ENCODE data around the gene SC5D.
A peak's percentile ranks its signal among the peaks of the same experiment; 100 is the strongest.

Gene SC5D

DNA sequence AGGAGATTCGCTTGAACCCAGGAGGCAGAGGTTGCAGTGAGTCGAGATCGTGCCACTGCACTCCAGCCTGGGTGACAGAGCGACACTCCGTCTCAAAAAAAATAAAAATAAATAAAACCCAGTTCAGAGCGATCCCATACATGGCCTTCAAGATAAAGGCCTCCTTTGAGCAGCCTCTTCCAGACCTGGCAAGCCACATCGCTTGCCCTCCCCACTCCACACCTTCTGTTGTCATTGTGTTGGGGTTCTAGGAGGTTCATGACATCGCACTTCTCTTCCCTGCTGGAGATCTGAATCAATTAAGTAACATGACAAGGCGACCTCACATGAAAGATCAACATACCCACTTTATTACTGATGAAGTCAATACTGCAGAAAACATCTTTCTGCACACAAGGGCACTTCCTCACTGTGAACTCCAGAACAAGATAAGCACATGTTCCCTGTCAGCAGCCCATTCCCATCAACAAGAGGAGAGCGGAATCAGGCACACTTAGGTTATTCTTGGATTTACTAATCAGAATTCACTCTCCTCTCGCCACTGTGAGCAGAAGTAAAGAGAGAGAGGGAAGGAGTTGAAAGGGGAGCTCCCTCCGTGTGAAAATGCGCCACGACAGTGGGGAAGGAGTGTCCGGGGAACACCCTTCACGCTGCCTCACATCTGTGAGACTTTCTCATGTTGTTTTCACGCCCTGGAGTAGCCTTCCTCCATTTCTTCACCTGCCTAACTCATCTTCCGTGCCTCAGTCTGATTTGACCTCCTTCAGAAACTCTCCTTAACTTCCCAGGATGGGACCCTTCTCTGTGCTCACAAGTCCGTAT, 38.3 kb downstream of the SC5D start:
- TF ChIP-seq, protein P1, sequence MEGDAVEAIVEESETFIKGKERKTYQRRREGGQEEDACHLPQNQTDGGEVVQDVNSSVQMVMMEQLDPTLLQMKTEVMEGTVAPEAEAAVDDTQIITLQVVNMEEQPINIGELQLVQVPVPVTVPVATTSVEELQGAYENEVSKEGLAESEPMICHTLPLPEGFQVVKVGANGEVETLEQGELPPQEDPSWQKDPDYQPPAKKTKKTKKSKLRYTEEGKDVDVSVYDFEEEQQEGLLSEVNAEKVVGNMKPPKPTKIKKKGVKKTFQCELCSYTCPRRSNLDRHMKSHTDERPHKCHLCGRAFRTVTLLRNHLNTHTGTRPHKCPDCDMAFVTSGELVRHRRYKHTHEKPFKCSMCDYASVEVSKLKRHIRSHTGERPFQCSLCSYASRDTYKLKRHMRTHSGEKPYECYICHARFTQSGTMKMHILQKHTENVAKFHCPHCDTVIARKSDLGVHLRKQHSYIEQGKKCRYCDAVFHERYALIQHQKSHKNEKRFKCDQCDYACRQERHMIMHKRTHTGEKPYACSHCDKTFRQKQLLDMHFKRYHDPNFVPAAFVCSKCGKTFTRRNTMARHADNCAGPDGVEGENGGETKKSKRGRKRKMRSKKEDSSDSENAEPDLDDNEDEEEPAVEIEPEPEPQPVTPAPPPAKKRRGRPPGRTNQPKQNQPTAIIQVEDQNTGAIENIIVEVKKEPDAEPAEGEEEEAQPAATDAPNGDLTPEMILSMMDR (IDR thresholded peaks at IDR 0.05; ENCODE audit: control insufficient read depth, extremely low read depth, insufficient read depth), result no peak
- no peak for DNase-seq (ENCODE audit: low read depth)
- no peak overlapping the region for H3K4me3 ChIP-seq (ENCODE audit: low read depth, low read length)

DNA sequence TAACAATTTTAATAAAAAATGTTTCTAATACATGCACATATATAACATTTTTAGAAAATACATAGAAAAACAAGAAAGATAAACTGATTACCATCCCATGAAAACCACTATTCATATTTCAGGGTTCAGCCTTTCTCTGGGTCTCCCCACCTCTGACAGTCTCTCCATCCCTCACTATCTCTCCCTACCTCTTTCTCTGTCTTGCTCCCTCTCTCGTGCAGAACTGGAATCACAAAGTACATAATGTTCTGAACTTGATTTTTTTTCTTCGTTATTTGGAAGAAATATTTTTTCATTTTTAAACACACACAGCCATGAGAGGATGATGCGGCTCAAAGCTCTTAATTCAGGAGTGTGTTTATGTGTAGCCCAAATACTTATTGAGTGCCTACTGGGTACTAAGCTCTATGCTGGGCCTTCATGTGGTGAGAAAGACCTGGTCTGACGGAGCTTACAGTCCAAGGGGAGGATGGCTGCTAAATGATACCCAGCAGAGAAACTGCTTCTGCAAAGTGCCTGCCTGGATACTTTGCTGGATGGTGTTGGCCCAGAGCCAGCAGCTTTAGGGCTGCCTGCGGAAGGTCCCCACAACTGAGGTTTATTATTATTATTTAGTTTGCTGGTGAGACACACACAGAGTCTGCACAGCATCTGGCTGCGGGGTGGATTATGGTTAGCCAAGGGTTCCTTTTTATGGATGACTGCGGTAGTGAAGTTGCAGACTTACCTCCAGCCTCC, 42.6 kb downstream of the SC5D start:
- TF ChIP-seq, protein P1 (IDR thresholded peaks at IDR 0.05; ENCODE audit: control insufficient read depth, extremely low read depth, insufficient read depth), result peak; percentile 44
- no peak overlapping the region for H3K4me3 ChIP-seq (ENCODE audit: low read depth, low read length)
- DNase-seq (ENCODE audit: low read depth), result no peak

DNA sequence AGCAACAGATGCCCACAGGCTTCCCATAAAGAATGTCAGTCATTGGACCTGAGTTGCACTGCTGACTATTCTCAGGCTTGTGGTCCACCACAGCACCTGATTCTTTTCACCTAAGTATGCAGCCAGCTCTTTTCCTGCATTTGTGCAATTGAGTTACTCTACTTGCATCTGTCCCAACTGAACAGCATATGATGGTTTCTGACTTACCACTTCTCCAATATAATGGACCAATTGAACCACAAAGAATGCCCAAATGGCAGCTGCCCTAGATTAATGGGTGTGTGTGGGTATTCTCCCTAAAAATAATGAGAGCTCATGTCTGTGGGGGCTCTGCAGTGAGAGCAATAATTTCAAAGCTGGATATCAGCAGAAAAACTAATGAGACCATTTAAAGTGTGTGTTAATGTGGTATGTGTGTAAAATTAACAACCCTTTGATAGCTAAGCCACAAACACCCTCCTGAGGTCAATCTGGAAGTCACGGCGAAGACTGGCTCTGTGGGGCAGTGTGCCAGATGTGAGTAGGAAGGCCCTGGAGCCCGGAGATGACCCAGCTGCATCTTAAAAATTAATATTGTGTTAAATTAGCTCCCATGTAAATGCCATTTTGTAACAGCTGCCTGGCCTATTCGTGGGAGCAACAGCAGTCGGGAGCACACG, 43.8 kb downstream of the SC5D start:
- TF ChIP-seq, protein P1 (IDR thresholded peaks at IDR 0.05; ENCODE audit: control insufficient read depth, extremely low read depth, insufficient read depth), result no peak
- DNase-seq (ENCODE audit: low read depth), result no peak
- no peak overlapping the region for H3K4me3 ChIP-seq (ENCODE audit: low read depth, low read length)

DNA sequence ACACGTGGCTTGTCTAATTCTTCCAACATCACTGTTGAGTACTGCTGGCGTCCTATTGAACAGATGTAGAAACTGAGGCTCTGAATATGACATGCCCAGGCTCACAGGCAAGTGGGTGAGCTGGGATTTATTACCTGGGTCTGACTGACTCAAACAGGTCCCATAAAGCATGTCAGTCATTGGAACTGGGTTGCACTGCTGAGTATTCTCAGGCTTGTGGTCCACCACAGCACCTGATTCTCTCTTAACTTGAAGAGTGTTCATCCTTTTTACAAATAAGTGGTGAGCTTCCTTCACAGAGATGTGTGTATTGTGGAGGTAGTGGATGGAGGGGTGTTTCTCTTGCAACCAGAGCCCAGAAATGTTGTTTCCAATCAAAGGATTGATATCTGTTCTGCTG, 44.5 kb downstream of the SC5D start:
- no peak for DNase-seq (ENCODE audit: low read depth)
- no peak overlapping the region for H3K4me3 ChIP-seq (ENCODE audit: low read depth, low read length)
- TF ChIP-seq, protein P1 (IDR thresholded peaks at IDR 0.05; ENCODE audit: control insufficient read depth, extremely low read depth, insufficient read depth), result no peak

DNA sequence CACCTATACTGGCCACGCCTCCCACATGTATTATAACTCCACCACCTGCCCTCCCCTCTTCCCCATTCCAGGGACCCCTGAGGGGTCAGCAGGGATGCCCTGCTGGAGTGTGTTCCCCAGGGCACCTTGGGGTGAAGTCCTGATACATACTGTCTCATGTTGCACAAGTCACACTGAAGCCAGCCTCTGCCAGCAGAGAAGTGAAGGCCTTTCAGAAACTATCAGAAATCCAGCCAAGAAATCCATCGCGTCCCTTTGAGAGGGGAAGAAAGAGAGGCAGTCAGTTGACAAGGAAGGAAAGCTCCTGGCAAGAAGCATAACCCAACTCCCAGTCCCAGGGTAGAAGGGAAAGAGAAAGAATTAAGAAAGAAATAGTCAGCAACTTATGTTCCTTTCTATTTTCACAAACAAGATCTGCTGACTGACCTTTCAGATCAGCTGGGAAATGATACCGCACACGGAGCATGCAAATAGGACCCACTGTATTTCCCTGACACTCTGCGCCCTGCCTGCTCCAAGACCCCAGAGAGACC, 45.2 kb downstream of the SC5D start:
- no peak for DNase-seq (ENCODE audit: low read depth)
- no peak overlapping the region for H3K4me3 ChIP-seq (ENCODE audit: low read depth, low read length)
- TF ChIP-seq, protein P1 (IDR thresholded peaks at IDR 0.05; ENCODE audit: control insufficient read depth, extremely low read depth, insufficient read depth), result no peak

DNA sequence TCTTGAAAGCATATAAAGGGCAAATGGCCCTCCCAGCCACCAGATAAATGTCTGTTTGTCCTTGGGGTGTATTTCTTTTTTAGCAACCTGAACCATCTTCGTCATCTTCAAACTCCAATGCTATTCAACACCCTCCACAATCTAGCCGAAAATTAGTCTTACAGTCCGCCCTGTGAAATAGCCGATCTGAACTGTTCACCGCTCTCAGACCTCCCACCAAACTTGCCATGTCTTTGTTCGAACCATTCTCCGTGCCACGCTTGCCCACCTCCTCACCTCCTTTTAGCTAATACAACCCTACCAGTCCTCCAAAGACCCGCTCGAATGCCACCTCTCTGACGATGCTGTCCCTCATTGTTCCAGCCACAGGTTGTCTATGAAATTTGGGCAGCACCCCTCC, 46.0 kb downstream of the SC5D start:
- no peak overlapping the region for H3K4me3 ChIP-seq (ENCODE audit: low read depth, low read length)
- TF ChIP-seq, protein P1 (IDR thresholded peaks at IDR 0.05; ENCODE audit: control insufficient read depth, extremely low read depth, insufficient read depth), result no peak
- no peak for DNase-seq (ENCODE audit: low read depth)
